ENCODE results near the gene BSG.
"Not testable (repeated sequence)": the region's sequence is repeated elsewhere in the genome, so short reads cannot be mapped to it uniquely, and the experiment has no call there.

The BSG gene

GRCh38 chr19:572743-573518 is 535 bp downstream of the BSG start:
- no peak for DNase-seq

- DNase-seq: no peak
Measured at GRCh38 chr19:573519-573825, 1.1 kb downstream of the BSG start.

GRCh38 chr19:574658-575526 is 2.5 kb downstream of the BSG start:
- no peak for DNase-seq

GRCh38 chr19:575527-576506 is 3.4 kb downstream of the BSG start:
- no peak for DNase-seq

GRCh38 chr19:576768-577438 is 4.5 kb downstream of the BSG start:
- DNase-seq: no peak

- no peak for DNase-seq
Measured at GRCh38 chr19:577439-578392, 5.3 kb downstream of the BSG start.

GRCh38 chr19:579111-579841 is 6.9 kb downstream of the BSG start:
- DNase-seq: no peak

- no peak for DNase-seq
Measured at GRCh38 chr19:579842-580155, 7.4 kb downstream of the BSG start.

- no peak for DNase-seq
Measured at GRCh38 chr19:580274-580835, 8.0 kb downstream of the BSG start.

GRCh38 chr19:581399-582111 is 9.2 kb downstream of the BSG start:
- DNase-seq: no peak

GRCh38 chr19:582497-583197 is 10.3 kb downstream of the BSG start:
- DNase-seq: no peak

GRCh38 chr19:583198-583967 is 11.0 kb downstream of the BSG start:
- DNase-seq: no peak

GRCh38 chr19:583968-584239 is 11.5 kb downstream of the BSG start:
- DNase-seq: no peak

- peak; percentile 68 to 73 for DNase-seq
Measured at GRCh38 chr19:584240-585001, 12.0 kb downstream of the BSG start.

- DNase-seq: not testable (repeated sequence)
Measured at GRCh38 chr19:585146-585545, 12.8 kb downstream of the BSG start.

GRCh38 chr19:585551-586110 is 13.2 kb downstream of the BSG start:
- no peak for DNase-seq

- peak; percentile 63 to 74 for DNase-seq
Measured at GRCh38 chr19:588093-588740, 15.8 kb downstream of the BSG start.

Measured in CD4-positive, alpha-beta T cell treated with Interleukin-1 beta for 1 hour (primary cell).